H9 (cell line): ENCODE measurements around the gene PAM. TPM values are rescaled to one million over a fixed set of nuclear protein-coding genes. Genes with fewer than 3 reads are reported as not detected.

Source experiments
- DNase-seq: peaks from one replicate; pipeline ENCODE4 v3.0.0-alpha.2; 2017
- H2AFZ ChIP-seq: one replicate; pipeline ENCODE4 v1.6.1; 2013; ENCODE audit warnings: mild to moderate bottlenecking, low read length, control low read depth, moderate library complexity
- H2AK5ac ChIP-seq: 2 replicates; pipeline ENCODE4 v1.6.1; 2013; ENCODE audit warnings: low read length, control low read depth, mixed read lengths; ENCODE audit not compliant: insufficient read length
- H2BK120ac ChIP-seq: one replicate; pipeline ENCODE4 v1.6.1; 2013; ENCODE audit warnings: low read depth, mild to moderate bottlenecking, low read length, control low read depth, inconsistent platforms; ENCODE audit not compliant: poor library complexity, severe bottlenecking
- H2BK12ac ChIP-seq: 2 replicates; pipeline ENCODE4 v1.6.1; 2013; ENCODE audit warnings: low read length, control low read depth, mixed read lengths, low read depth; ENCODE audit not compliant: insufficient read length
- H2BK15ac ChIP-seq: 2 replicates; pipeline ENCODE4 v1.6.1; 2013; ENCODE audit warnings: low read depth, low read length, control low read depth
- H2BK20ac ChIP-seq: one replicate; pipeline ENCODE4 v1.6.1; 2013; ENCODE audit warnings: low read depth, mild to moderate bottlenecking, low read length, control low read depth, inconsistent platforms; ENCODE audit not compliant: poor library complexity, severe bottlenecking
- H2BK5ac ChIP-seq: 2 replicates; pipeline ENCODE4 v1.6.1; 2013; ENCODE audit warnings: low read length, control low read depth, mixed read lengths; ENCODE audit not compliant: insufficient read length
- H3K14ac ChIP-seq: 2 replicates; pipeline ENCODE4 v1.6.1; 2013; ENCODE audit warnings: low read length, control low read depth; ENCODE audit not compliant: insufficient read depth
- H3K18ac ChIP-seq: 2 replicates; pipeline ENCODE4 v1.6.1; 2013; ENCODE audit warnings: low read depth, mild to moderate bottlenecking, mixed read lengths, low read length, control low read depth; ENCODE audit not compliant: insufficient read length
- H3K23ac ChIP-seq: 2 replicates; pipeline ENCODE4 v1.6.1; 2013; ENCODE audit warnings: low read length, control low read depth, mixed read lengths, low read depth; ENCODE audit not compliant: insufficient read length
- H3K23me2 ChIP-seq: 2 replicates; pipeline ENCODE4 v1.6.1; 2013; ENCODE audit warnings: low read depth, mild to moderate bottlenecking, mixed read lengths, low read length, control low read depth; ENCODE audit not compliant: insufficient read length, poor library complexity, severe bottlenecking
- H3K27ac ChIP-seq: 2 replicates; pipeline ENCODE4 v1.5.1; 2013; ENCODE audit warnings: low read length, control low read depth, mixed read lengths, low read depth; ENCODE audit not compliant: insufficient read length
- H3K27me3 ChIP-seq: 2 replicates; pipeline ENCODE4 v1.6.1; 2013; ENCODE audit warnings: low read length, control low read depth, inconsistent platforms; ENCODE audit not compliant: insufficient read depth
- H3K4ac ChIP-seq: 2 replicates; pipeline ENCODE4 v1.6.1; 2013; ENCODE audit warnings: low read depth, mild to moderate bottlenecking, control low read depth, inconsistent platforms, low read length, moderate library complexity
- H3K4me1 ChIP-seq: 2 replicates; pipeline ENCODE4 v1.6.1; 2013; ENCODE audit warnings: low read length, control low read depth, inconsistent platforms; ENCODE audit not compliant: insufficient read depth
- H3K4me2 ChIP-seq: 2 replicates; pipeline ENCODE4 v1.6.1; 2013; ENCODE audit warnings: low read length, control low read depth, mixed read lengths; ENCODE audit not compliant: insufficient read length, insufficient read depth
- H3K56ac ChIP-seq: 2 replicates; pipeline ENCODE4 v1.6.1; 2013; ENCODE audit warnings: low read depth, mild to moderate bottlenecking, mixed read lengths, low read length, control low read depth; ENCODE audit not compliant: insufficient read length
- H3K79me1 ChIP-seq: 2 replicates; pipeline ENCODE4 v1.6.1; 2013; ENCODE audit warnings: low read depth, mild to moderate bottlenecking, moderate library complexity, low read length, control low read depth, inconsistent platforms; ENCODE audit not compliant: insufficient read depth, poor library complexity, severe bottlenecking
- H3K79me2 ChIP-seq: 2 replicates; pipeline ENCODE4 v1.6.1; 2013; ENCODE audit warnings: low read length, control low read depth, inconsistent platforms; ENCODE audit not compliant: insufficient read depth
- H3K9ac ChIP-seq: 2 replicates; pipeline ENCODE4 v1.6.1; 2013; ENCODE audit warnings: low read length, control low read depth, mixed read lengths; ENCODE audit not compliant: insufficient read length; ENCODE audit errors: extremely low read depth
- H3K9me3 ChIP-seq: one replicate; pipeline ENCODE4 v1.6.1; 2013; ENCODE audit warnings: low read depth, low read length, inconsistent platforms; ENCODE audit not compliant: control insufficient read depth
- H3T11ph ChIP-seq: one replicate; pipeline ENCODE4 v1.6.1; 2013; ENCODE audit warnings: mild to moderate bottlenecking, low read length, control low read depth, inconsistent platforms
- H4K20me1 ChIP-seq: one replicate; pipeline ENCODE4 v1.6.1; 2013; ENCODE audit not compliant: control insufficient read depth, insufficient read length, insufficient read depth
- H4K5ac ChIP-seq: 2 replicates; pipeline ENCODE4 v1.6.1; 2013; ENCODE audit warnings: low read depth, mild to moderate bottlenecking, mixed read lengths, low read length, control low read depth; ENCODE audit not compliant: insufficient read length
- H4K8ac ChIP-seq: replicated peaks from 2 replicates; pipeline ENCODE4 v1.6.1; 2013; ENCODE audit warnings: low read length, control low read depth, mixed read lengths, low read depth; ENCODE audit not compliant: insufficient read length
- H4K91ac ChIP-seq: 2 replicates; pipeline ENCODE4 v1.6.1; 2013; ENCODE audit warnings: low read depth, mild to moderate bottlenecking, moderate library complexity, mixed read lengths, low read length, control low read depth; ENCODE audit not compliant: insufficient read length
- H3K27ac Mint-ChIP-seq, 3 experiments: 2 replicates in 2 of 3; 3 replicates in 1 of 3; pipeline ENCODE4 v1.8.0; 2020 to 2021; ENCODE audit warnings: mixed read lengths in 3 of 3, mild to moderate bottlenecking in 1 of 3, moderate library complexity in 1 of 3
- H3K27me3 Mint-ChIP-seq: 2 replicates; pipeline ENCODE4 v1.8.0; 2021; ENCODE audit warnings: low read depth, mild to moderate bottlenecking, moderate library complexity, mixed read lengths
- H3K36me3 Mint-ChIP-seq, 3 experiments: 2 replicates in 2 of 3; 3 replicates in 1 of 3; pipeline ENCODE4 v1.8.0; 2020 to 2021; ENCODE audit warnings: low read depth in 3 of 3, mixed read lengths in 3 of 3; ENCODE audit not compliant: insufficient read depth in 1 of 3
- H3K4me1 Mint-ChIP-seq, 2 experiments: 2 replicates each; pipeline ENCODE4 v1.8.0; 2020; ENCODE audit warnings: mixed read lengths in 2 of 2
- H3K4me3 Mint-ChIP-seq, 2 experiments: 2 replicates in 1 of 2; 3 replicates in 1 of 2; pipeline ENCODE4 v1.8.0; 2020 to 2021; ENCODE audit warnings: mild to moderate bottlenecking in 2 of 2, mixed read lengths in 2 of 2, moderate library complexity in 1 of 2
- H3K9me3 Mint-ChIP-seq, 2 experiments: 2 replicates in 1 of 2; 3 replicates in 1 of 2; pipeline ENCODE4 v1.8.0; 2020; ENCODE audit warnings: mild to moderate bottlenecking in 2 of 2, mixed read lengths in 2 of 2, moderate library complexity in 1 of 2
- CTCF ChIP-seq: fragments of 200-600 bp; sonication (generic); conservative IDR thresholded peaks from 3 replicates; pipeline ENCODE4 v1.8.0; 2021; ENCODE audit warnings: antibody characterized with exemption, mild to moderate bottlenecking
- WGBS: extraction: QIAGEN DNeasy Blood & Tissue Kit; methylation state at CpG from one replicate; pipeline ENCODE4 v1.1.7; 2013; ENCODE audit warnings: missing lambda C conversion rate, low lambda C conversion rate, mixed read lengths; ENCODE audit not compliant: insufficient read length; ENCODE audit errors: extremely low coverage; 5-methylcytosine and 5-hydroxymethylcytosine counted together
- total RNA-seq: library from RNA; stranded (reverse); gene quantifications from 2 replicates; pipeline ENCODE4 v1.2.1, GENCODE V29; 2021

PAM gene
- total RNA-seq, 1 experiment from 2014 or later: 31.5 TPM

GRCh38 chr5:102956599-102956998 lies 201.5 kb downstream of the PAM start:
- Histone ChIP-seq H3K4me1 (no peaks in the 10 kb centered on the region), H3K18ac (no peak overlapping the region), H4K5ac (no peak overlapping the region), H2BK5ac (no peak overlapping the region), H3T11ph (no peak overlapping the region), H3K27ac (no peak overlapping the region), H3K9me3 (no peaks in the 10 kb centered on the region), H2BK20ac (no peak overlapping the region), H3K79me2 (no peaks in the 10 kb centered on the region), H3K56ac (no peak overlapping the region), H2BK15ac (no peak overlapping the region), H3K23me2 (no peaks in the 10 kb centered on the region), H2AK5ac (no peak overlapping the region), H4K91ac (no peak overlapping the region), H3K23ac (no peak overlapping the region), H3K14ac (no peak overlapping the region), H2BK12ac (no peak overlapping the region), H3K79me1 (no peaks in the 10 kb centered on the region), H4K20me1 (no peaks in the 10 kb centered on the region), H3K27me3 (no peaks in the 10 kb centered on the region), H3K9ac (no peak overlapping the region), H3K4ac (no peak overlapping the region), H4K8ac (no peak overlapping the region), H2BK120ac (no peak overlapping the region), H2AFZ (no peak overlapping the region), H3K4me2 (no peak overlapping the region)
- Mint-ChIP-seq H3K9me3 (no peaks in the 10 kb centered on the region), H3K27ac (no peak overlapping the region), H3K4me1 (no peaks in the 10 kb centered on the region), H3K4me3 (no peak overlapping the region), H3K36me3 (no peaks in the 10 kb centered on the region), H3K27me3 (no peaks in the 10 kb centered on the region)
- DNase-seq: no peak
- WGBS: 100% methylated on average over 1 of the region's 2 CpGs
- no peak for TF ChIP-seq CTCF
